ENCODE data around the gene SSR2.

The SSR2 gene

GRCh38 chr1:155969377-155969791, 51.4 kb downstream of the SSR2 start:
- no peak for TF ChIP-seq CTCF (IDR thresholded peaks at IDR 0.05; ENCODE audit: low read depth, low read length)
- DNase-seq (ENCODE audit: extremely low read depth, low read depth): no peak

- DNase-seq (ENCODE audit: extremely low read depth, low read depth): no peak
- no peak for TF ChIP-seq CTCF (IDR thresholded peaks at IDR 0.05; ENCODE audit: low read depth, low read length)
Observed at GRCh38 chr1:155968670-155969069, 52.1 kb downstream of the SSR2 start.

- DNase-seq (ENCODE audit: extremely low read depth, low read depth): no peak
- TF ChIP-seq CTCF (IDR thresholded peaks at IDR 0.05; ENCODE audit: low read depth, low read length): no peak
Observed at GRCh38 chr1:155968051-155968400, 52.7 kb downstream of the SSR2 start.

GRCh38 chr1:155967341-155968050, 53.3 kb downstream of the SSR2 start:
- TF ChIP-seq CTCF (IDR thresholded peaks at IDR 0.05; ENCODE audit: low read depth, low read length): no peak
- no peak for DNase-seq (ENCODE audit: extremely low read depth, low read depth)

GRCh38 chr1:155966750-155967149, 54.0 kb downstream of the SSR2 start:
- DNase-seq (ENCODE audit: extremely low read depth, low read depth): no peak
- TF ChIP-seq CTCF (IDR thresholded peaks at IDR 0.05; ENCODE audit: low read depth, low read length): no peak

- DNase-seq (ENCODE audit: extremely low read depth, low read depth): no peak
- no peak; the same call in 1 of the 2 replicates for TF ChIP-seq CTCF (IDR thresholded peaks at IDR 0.05; ENCODE audit: low read depth, low read length)
Observed at GRCh38 chr1:155966135-155966534, 54.6 kb downstream of the SSR2 start.

GRCh38 chr1:155964193-155964592, 56.6 kb downstream of the SSR2 start:
- TF ChIP-seq CTCF (IDR thresholded peaks at IDR 0.05; ENCODE audit: low read depth, low read length): no peak
- no peak for DNase-seq (ENCODE audit: extremely low read depth, low read depth)

All from AG09319 (cell line).